Cortex of kidney (tissue), 1 donor: ENCODE results near the gene TEAD1.

ENCODE experiments used
- DNase-seq: peaks from one replicate; lab custom pipeline; 2025; lab: John Stamatoyannopoulos, UW

TEAD1 gene

DNA sequence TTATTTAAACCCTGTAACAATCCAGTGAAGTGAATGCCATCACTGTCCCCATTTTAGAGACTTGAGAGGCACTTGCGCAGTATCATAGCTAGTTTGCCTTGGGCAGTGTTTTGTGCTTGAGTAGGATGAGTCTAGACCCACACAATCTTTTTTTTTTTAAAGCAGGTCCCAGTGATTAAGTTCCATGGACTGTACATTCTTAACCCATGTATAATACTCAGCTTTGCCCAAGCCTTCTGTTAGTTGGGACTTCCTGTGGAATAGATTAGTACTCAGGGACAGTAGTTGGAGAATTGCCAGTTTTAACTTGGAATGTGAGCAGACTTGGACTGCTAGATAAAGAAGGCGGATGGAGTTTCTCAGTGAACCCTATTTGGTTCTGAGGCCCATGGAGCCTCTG lies 226.3 kb downstream of the TEAD1 start:
- DNase-seq, result no peak

DNA sequence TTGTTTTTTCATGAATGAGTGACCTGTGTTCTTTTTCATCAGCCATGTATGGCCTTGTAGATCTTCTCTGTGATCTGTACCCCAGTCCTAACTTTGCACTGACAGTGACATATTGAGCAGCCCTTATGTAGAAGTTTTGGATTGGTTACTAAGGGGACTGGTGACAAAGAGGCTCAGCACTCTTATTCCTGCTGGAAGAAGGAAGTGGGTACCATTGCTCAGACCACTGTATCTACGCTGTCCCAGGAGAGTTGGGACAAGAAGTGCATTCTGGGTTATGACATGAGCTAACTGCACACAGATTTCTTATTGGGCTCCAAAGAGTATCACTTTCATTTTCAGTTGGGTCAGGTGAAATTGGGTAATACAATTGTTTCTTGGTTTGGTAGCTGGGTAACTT lies 227.1 kb downstream of the TEAD1 start:
- no peak for DNase-seq

DNA sequence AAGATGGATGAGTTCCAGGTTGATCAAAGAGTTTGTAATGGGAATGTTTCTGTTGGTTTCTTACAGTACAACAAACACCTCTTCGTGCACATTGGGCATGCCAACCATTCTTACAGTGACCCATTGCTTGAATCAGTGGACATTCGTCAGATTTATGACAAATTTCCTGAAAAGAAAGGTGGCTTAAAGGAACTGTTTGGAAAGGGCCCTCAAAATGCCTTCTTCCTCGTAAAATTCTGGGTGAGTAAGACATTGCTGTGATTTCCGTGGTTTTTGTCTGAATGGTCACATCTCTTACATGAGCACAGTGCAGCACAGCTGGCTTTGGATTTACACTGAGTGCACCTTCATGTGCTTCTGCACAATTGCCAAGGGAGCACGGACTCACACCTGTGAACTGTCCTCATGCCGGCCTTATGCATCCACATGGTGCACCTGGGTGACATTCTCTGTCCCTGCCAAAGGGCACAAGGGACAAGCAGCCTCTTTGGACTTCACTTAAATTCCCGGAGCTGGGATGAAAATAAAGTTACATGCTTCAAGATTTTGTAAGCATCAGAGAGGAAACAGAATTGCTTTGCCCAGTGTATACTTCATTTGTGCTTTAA lies 227.8 kb downstream of the TEAD1 start:
- no peak for DNase-seq

DNA sequence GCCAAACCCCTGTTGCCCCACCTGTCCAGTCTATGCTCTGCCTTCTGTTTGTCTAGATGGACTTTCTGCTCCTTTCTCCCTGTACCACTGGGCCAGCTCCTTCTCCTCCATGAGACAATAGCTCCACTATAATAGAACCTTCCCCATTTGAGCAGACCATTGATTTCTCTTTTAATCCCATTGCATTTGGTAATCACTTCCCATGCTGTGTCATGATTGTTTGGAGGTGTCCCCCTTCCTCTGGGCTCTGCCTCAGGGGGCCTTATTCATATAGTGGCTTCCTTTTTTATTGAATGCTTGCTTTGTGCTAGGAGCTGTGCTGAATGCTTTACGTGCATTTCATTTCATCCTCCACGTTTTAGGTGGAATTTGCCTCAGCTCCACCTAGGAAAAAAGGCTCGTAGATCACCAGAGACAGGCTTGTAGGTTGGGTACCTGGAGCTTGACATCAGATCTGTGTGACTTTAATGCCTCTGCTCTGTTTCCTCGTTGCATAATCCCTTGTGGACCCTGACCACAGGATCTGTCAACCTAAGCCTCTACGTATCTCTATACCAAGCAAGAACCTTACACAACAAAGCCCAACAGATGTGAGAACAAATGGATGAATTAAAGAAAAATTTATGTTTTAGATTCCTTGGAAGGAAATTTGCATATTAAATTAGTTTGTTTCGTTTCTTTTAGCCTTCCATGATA lies 228.7 kb downstream of the TEAD1 start:
- no peak for DNase-seq

DNA sequence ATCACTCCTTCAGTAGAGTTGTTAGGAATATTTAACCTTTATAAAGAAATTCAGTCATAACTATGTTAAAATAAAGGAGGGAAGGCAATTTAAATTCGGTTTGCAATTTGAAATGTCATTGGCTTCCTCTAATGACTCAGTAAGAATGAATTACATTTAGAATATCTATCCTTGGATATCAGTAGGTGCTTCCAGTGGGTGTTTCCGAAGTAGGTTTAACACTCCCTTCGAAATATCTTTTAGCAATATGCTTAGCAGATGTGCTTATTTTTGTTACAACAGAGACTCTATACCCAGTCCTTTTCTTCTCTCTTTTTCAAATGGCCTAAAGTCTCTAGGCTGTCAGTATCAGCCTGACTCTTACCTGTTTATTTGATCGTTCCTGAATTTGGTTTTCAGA lies 231.2 kb downstream of the TEAD1 start:
- no peak for DNase-seq

DNA sequence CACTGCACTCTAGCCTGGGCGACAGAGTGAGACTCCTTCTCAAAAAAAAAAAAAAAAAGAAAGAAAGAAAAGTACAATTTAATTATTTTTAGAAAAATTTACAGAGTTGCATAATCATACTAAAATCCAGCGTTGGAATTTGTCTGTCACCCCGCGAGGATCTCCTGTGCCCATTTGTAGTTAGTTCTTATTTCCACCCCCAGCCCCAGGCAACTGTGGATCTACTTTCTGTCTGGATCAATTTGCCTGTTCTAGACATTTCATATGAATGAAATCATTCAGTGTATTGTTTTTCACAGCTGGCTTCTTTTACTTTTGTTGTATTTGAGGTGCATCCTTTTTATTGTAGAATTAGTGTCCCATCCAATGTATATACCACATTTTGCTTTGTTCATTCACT lies 232.3 kb downstream of the TEAD1 start:
- no peak for DNase-seq

DNA sequence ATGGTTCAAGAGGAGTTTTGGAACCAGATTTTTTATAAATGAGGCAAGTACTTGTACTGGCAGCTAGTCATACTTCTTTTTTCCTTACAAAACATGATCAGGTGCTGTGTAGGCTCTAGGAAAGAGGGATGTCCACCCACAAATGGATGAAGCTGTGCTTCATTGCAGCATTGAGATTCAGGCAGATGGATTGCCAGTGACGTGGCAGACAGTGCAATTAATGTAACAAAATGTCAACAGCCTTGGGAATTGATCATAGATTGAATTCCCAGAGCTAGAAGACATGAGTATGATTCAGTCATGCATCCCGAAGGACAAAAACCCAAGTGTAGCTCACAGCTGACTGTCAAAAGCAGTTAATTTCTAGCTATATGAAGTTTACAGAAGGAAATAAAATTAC lies 235.7 kb downstream of the TEAD1 start:
- DNase-seq, result no peak

DNA sequence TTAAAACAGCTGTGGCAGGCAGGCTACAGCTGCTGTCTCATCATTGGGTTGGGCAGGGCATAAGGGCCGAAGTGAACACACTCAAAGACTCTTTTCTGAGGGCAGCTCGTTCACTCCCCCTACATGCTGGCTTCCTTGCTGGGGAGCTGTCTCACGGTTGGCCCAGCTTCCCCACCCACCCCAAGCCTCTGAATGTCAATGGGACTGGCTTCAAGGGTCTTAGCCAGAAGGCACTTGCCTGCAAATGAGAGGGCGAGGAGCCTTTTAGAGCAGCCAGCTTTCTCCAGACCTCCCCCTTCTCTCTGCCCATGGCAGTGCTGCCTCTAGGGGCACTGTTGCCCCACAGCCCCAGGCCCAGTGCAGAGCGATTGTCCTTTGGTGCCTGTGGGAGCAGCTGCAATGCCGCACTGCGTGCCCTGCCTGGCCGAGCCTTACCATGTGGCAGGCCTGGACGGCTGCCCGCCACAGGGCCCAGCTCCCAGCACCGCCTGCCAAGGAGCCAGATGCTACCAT lies 240.2 kb downstream of the TEAD1 start:
- no peak for DNase-seq

DNA sequence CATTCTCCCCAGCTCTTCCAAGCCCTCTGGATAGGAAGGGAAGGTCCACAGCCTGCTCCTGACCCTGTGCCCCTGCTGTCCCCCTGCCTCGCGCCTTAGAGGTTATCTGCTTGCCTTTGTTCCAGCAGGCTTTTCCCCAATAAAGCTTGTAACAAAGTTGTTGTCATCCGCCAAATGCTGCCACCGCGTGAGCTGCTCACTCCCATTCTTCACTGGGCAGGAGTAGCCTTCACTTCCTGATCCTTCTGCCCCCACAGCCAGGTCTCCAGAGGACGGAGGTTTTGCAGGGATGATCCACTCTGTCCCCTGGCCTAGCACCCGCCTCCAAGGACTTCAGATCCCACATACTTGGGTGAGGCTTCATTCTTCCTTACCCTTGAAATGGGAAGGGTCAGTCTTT lies 240.9 kb downstream of the TEAD1 start:
- DNase-seq, result no peak

DNA sequence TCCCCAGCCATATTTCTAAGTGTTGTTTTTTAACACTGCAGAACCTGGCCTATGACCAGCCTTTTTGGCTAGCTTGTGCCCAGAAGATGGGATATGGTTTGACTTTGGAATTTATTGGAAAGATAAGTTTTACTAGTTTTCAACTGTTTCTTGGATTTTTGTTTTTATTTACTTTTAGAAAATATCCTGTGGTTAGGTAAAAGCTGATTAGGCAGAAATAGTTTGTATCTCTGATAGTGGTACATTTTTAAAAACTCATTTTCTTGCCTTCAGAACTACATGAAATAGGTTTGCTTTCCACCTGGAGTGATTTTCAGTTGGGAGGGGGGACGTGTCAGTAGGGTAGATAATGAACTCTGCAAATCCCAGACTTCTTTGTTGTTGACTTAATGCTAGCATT lies 243.6 kb downstream of the TEAD1 start:
- no peak for DNase-seq

DNA sequence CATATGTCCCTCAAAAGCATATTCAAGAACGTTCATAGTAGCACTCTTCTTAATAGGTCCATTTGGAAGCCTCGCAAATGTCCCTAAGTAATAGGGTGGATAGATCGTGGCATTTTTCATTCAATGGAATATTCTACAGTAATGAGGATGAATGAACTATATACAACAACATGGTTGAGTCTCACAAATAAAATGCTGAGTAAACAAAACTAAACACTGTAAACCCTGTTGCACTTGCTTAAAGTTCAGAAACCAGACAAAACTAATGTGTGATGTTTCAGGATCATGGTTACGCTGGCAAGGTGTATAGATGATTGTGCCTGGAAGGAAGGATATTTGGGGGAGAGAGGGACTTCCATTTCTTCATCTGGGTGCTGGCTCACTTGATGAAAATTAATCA lies 244.4 kb downstream of the TEAD1 start:
- DNase-seq, result no peak

DNA sequence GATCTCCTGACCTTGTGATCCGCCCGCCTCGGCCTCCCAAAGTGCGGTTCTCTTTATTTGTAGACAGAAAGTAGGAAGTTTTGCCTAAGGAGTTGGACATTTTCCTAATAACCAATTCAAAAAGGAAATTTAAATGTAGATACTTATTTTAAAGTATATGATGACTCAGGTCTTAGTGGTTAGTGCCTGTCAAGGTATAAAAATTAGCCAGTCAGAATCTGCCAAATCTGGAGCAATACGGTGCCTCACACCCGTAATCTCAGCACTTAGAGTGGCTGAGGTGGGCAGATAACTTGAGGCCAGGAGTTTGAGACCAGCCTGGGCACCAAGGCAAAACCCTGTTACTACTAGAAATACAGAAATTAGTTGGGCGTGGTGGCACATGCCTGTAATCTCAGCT lies 248.2 kb downstream of the TEAD1 start:
- no peak for DNase-seq

DNA sequence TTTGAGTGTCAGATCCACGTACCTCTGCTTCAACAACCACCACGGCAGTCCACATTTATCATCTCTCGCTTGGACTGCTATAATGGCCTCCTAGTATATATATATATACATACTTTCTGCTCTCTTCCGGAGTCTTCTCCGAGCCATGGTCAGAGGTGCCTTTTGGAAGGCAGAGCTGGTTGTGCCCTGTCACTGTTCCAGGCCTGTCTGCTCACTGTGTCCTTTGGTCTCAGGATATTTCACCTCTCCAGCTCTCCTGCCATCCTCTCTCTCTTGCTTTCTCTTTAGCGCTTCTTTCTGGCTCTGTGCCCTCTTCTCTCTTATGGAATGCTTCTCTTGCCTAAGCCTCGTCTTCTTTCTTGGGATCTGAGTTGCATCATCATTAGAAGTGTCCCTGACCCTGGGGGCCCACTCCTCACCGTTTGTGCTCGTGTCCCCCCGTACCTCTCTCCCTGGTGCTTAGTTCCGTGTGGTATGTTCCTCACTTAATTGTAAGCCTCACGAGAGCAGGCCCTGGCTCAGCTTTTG lies 248.8 kb downstream of the TEAD1 start:
- no peak for DNase-seq

DNA sequence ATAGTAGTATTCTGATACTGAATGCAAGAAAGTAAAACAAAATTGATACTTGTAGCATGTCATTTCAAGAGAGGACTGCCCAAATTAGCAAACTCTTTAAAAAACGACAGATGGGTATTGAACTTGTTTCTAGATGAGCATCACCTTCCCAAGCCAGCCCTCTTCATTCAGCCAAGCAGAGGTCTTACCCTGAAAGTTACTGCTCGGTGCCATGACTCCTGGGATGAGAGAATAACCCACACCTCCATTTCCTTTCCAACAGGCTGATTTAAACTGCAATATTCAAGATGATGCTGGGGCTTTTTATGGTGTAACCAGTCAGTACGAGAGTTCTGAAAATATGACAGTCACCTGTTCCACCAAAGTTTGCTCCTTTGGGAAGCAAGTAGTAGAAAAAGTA lies 250.4 kb downstream of the TEAD1 start:
- DNase-seq, result no peak

DNA sequence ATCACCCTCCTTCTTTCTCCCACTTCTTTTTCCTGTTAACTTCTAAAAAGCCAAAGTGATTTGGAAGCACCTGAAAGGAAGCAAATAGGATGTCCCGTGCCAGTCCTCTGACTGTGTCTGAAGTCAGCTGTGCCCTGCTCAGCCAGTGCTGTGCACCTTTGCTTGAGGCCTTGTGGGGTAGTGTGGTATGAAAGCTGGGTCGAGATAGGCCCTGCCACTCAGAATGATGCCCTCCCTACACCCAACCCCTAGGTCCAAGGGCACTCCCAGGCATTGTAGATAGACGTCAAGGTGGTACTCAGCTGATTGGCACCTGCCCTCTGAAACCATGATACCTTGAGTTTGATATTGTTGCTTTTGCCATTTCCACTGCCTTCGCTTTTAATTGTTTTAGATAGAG lies 251.3 kb downstream of the TEAD1 start:
- DNase-seq, result no peak

DNA sequence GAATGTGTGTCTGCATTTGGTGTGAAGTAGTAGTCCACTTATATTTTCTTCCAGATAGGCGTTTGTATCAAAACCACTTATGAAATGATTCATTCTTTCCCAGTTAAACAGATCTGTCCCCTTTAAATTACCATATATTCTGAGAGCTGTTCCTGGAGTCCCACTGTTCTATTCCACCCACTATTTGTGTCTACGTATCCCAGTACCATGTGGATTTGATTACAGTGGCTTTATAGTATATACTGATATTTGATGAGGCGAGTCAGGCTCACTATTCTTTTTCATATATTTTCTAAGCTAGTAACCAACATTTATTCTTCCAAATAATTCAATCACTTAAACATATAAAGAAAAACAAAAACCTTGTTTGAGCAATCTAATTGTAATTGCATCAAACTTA lies 253.0 kb downstream of the TEAD1 start:
- DNase-seq, result no peak

DNA sequence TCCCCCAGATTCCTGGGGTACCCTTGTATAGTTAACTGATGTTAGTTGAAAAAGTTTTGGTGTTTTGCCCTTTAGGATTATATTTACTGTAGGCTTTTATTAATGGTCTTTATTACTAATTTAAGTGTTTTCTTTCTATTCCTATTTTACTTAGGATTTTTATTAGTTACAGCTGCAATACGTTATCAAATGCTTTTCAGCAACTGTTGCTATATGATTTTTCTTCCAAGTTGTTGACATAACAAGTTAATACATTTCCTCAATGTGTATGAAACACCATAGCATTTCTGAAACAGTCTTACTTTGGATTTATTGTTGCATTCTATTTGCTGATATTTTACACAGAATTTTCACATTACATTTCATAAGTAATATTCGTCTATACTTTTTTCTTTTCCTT lies 253.7 kb downstream of the TEAD1 start:
- DNase-seq, result no peak

DNA sequence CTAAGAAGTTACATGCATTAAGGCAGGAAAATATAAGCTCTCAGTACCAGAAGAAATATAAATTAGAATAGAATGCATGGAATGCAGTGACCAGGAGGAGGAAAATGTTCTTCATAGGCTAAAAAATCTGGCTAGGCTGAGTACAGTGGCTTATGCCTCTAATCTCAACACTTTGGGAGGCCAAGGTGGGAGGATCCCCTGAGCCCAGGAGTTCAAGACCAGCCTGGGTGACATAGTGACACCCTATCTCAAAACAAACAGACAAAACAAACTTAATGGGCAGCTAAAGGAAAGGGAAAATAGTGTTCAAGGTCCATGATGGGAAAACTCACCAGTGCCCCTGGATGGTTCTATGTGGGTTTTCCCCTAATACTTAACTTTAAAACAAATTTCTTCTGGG lies 256.6 kb downstream of the TEAD1 start:
- DNase-seq, result no peak

DNA sequence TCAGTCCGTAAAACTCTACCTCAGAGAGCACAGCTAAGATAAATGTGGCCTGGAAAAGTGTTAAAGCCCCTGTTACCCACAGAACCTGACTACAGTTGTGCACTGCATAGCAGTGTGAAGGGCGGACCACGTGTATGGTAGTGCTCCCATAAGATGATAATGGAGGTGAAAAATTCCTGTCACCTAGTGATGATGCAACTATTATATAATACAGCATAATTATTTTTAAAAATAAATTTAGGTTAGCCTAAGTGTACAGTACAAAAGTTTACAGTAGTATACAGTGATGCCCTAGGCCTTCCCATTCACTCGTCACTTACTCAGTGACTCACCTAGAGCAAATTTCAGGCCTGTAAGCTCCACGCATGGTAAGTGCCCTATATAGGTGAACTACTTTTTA lies 258.3 kb downstream of the TEAD1 start:
- DNase-seq, result no peak

DNA sequence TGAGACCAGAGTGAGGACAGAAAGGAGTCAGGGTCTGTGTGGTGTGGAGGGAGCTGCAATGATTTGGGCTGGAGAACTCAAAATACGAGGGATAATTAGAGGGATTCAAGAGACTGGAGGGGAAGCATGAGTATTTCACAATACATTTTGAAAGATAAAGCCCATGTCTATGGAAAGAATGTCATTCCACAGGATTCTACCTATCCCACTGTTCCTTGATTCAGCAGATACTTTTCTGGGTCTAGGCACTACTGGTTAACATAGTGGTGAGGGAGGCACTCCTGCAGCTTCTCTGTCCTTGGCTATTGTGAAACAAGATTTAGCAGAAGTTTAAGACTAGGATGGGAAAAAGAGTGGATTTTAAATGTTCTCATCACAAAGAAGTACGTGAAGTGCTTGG lies 262.0 kb downstream of the TEAD1 start:
- DNase-seq, result no peak

DNA sequence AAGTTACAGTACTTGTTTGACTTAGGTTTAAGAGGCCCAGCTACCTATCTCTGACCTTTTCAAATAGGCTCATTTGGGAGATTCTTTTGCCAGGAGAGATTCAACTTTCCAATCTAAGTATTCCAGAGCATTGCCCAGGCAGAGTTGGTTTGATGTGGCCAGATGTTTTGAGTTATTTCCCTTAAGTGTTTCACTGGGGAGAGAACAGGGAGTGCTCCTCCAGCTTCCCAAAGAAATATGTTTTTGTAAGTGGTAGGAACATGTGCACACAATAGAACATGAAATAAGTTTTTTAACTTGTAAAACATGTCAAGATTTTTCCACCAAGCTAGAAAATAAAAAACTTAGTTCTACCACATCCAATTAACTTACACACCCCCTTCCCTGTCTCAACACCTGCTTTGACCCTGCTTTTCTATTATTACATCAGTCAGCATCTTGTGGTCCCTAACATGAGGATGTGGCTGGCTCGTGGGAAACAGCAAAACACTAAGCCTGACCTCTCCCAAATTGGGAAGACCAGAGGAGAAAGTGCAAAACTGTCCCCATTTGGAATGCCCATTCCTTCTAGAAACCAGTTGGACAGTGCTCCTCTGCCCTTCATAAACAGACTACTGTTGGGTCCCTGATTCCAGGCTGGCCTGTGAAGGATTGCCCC lies 264.5 kb downstream of the TEAD1 start:
- DNase-seq, result no peak

DNA sequence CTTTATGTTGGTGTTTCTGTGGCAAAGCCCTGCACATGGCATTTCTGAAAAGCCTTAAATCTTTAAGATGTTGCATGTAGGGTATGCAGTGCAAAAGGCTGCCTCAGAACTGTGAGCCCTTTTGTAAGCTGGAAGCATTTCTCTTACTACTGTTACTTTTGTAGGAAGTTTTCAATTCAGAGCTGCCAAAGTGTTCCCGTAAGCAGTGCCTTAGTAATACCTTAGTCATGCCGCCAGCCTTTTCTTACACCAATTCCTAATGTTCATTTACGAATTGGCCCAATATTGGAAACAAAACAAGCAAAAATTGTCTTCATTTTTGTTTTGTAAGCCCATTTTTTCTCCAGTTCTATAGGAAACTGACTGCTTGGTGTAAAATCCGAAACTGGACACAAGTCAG lies 267.4 kb downstream of the TEAD1 start:
- no peak for DNase-seq

DNA sequence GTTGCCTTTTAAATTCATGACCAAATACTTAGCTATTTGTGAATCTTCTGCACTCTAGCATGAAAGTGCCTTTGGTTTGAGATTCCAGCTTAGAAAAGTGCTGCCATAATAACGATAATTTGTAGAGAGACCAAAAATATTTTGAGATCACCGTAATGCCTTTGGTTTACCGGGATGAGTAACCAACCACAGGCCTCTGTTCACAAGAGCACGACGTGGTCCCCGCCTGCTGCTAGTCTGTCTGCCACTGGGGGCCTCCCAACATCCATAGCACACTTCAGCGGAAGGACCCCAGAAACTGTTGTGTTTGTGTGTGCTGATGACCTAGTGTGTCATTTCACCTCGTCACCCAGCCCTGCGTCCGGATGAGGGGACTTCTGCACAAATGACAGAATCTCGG lies 267.9 kb downstream of the TEAD1 start:
- no peak for DNase-seq
